HG03045 (cell line): Measurements from ENCODE around the gene RCOR1.

Source experiments
- ATAC-seq: cut with Tn5 transposase; IDR thresholded peaks from one replicate; pipeline ENCODE4 v1.9.1; 2021; ENCODE audit warnings: mild to moderate bottlenecking, moderate library complexity; ENCODE audit not compliant: unreplicated experiment

The RCOR1 gene

DNA sequence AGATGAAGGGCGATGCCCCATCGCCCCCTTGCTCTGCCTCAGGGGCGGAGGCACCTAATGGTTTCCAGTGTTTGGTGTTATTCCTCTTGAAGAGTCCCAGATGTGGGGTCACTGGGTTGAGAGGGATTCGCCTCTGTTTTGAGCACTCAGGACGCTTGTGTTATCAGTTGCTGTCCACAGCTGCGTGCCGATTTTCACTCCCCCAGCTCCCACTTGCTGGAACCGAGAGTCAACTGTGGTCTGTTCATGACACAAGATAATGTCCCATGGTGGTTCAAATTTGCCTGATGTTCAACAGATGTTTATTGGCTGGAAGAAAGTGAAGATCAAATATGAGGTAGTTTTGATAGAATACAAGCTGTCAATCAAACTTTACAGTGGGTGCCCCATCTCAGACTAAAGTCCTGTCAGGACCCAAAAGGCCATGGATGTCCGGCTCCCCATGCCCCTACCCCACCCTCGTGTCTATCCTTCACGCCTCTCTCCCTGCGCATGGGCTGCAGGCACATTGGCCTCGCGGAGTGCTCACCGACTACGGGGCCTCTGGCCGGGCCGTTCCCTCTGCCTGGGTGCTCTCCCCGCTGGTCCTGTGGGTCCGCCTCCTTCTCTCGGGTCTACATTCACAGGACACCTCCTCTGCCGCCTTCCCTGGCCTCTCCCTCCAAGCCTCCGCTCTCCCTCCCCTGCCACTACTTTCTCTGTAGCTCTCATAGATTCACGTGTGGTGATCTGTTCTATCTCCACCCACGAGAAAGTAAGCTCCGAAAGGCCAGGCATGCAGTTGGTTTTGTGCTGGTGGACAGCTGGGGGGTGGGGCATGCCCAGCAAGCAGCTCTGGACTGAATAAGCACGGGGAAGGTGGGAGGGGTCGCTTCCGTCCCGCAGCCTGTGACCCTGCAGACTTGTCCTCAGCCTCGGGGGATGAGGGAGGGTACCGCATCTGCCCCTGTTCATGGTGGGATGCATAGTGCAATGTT lies 178.0 kb downstream of the RCOR1 start:
- ATAC-seq, result no peak

DNA sequence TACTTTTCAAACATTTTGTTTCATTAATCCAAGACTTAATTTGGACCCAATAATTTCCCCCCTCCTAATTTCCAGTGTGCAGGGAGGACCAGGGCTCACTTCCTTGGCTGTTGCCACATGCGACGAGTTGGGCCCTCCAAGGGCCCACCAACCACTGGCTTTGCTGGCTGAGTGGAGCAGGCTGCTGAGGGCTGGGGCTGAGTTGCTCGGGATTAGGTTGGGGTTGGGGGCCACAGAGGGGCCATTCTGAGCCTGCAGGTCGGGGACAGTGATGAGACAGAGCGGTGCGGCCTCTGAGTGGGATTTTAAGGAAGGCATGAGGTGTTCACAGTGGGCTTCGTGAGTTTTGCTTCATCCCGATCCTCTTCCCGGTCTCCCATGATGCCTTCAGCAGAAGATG lies 178.7 kb downstream of the RCOR1 start:
- ATAC-seq, result no peak

- ATAC-seq, result no peak
These were observed 180.5 kb downstream of the RCOR1 start for GRCh38 chr14:102772781-102773570.

- ATAC-seq, result no peak
These were observed 182.1 kb downstream of the RCOR1 start for GRCh38 chr14:102774391-102775153.

DNA sequence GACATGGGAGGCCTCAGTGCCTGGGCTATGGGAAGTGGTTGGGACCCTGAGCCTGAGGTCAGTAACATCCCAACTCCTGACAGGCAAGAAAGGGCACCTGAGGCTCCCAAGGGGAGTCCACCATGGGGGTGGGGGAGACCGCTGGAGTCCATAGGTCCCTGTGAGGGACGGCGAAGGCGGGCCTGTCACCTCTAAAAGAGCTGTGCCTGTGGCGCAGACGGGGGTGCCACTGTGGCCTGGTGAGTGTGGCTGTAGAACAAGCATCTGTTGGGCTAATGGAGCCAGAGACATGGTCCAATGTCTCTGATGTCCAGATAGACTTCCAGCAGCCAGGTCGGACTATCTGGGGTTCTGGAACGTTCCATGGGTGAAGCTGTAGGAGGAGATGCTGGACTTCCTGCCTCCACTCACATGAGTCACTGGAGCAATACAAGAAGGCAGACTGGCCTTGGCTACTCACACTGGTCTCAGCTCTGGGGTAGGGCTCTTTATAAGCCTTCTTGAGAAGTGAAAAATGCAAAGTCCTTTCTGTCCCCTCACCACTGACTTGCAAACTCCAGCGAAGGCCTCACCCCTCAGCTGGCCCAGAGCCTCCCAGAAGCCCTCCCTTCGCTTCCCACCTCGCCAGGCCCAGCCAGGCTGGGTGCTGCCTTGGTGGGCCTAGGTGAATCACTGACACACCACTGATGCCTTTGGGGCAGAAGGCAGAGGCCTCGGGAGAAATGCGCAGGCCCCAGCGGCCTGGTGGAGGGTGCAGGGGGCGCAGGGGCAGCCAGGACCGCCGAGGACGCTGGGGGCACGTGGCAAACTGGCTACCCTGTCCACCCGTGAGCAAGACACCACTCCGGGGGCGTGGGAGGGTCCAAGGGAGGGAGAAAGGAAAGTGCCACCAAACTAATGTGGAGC lies 183.7 kb downstream of the RCOR1 start:
- no peak for ATAC-seq

- ATAC-seq, result peak; percentile 64
These were observed 184.6 kb downstream of the RCOR1 start, which contains the start of gene TRAF3 for GRCh38 chr14:102776761-102777710. Gene TRAF3, plus strand, starts transcription at chr14:102777449. Its CDS starts 92,753 bp downstream, at chr14:102870202.

DNA sequence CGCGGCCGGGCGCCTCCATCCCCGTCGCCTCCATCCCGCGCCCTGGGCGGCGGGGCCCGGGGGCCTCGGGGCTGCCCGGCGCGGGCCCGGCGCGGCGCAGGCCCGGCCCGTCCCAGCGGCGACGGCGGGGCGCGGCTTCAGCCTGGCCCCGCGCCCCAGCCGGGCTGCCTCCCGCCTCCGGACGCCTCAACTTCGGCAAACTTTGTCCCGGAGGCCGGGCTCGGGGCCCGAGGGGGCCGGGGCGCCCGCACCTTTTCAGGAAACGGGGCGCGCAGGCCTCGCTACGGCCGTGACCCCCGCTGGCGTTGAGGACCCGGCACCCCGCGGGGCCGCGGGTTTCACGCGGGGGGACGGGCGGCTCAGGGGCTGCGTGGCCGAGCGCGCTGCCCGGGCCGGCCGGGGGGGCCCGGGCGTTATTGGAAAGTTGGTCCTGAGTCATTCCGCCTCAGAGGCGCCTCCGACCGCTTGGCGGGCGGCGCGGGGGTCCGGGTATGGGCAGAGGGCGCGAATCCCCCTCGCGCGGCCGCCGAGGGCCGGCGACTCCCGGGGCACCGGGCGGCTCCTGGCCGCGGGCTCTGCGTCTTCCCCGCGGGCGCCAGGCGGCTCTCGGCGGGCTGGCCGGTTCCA lies 185.4 kb downstream of the RCOR1 start:
- ATAC-seq, result peak; percentile 22

GRCh38 chr14:102778338-102779083 lies 186.1 kb downstream of the RCOR1 start:
- no peak for ATAC-seq

GRCh38 chr14:102779084-102779462 lies 186.6 kb downstream of the RCOR1 start:
- no peak for ATAC-seq

DNA sequence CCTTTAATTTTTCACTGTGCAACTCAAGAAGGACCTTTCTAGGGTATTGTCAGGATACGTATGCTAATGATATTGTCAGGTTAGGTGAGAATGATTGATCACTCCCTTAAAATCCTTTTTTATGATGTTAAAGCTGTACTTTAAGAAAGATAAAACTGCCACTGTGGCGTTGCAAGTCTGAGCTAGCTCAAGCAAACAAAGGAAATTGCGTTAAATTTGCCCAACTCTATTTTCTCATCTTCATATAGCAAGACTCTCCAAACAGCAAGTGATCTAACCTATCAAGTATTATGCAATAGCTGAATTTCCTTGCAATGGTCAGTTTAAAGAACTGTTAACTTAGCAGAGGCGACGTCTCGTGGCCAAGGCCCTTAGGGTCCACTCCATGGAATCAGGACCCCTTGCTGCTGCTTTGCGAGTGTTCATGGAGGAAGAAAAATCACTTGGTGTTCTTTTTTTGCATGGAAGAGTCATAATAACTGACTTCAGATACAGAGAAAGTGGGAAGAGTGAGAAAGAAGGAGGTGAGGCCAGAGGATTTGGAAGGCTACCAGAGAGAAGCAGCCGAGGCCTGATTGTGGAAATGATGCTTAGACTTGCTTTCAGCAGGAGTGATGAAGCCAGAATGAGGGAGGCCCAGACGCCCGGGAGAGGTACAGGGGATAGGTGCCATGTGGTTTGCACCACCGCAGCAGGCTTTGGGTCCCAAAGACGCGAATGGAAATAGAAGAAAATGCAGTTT lies 187.3 kb downstream of the RCOR1 start:
- no peak for ATAC-seq
